ENCODE results near the gene FADS2. TPM values are rescaled to one million over a fixed set of nuclear protein-coding genes. Genes with fewer than 3 reads are reported as not detected.

Gene FADS2
- total and polyA plus RNA-seq, 9 of the 15 experiments (the other 6 are each of a cell fraction or from before 2014, with no cell fraction given) = 2.9 to 42.8 (median 16.2) TPM

- WGBS (ENCODE audit: insufficient coverage, low coverage, missing lambda C conversion rate) = 69% methylated on average over 11 of the region's 14 CpGs
- H3K4me3 ChIP-seq = no peak overlapping the region
- in situ Hi-C loops (cut with MboI) (no loop called here), intact Hi-C loops (cut with micrococcal nuclease) (no loop called here)
- ATAC-seq (no peak), DNase-seq (ENCODE audit: extremely low read depth in 1 of 4, low spot score in 3 of 4) (no peak), FAIRE-seq (no peak)
- H3K4me1 ChIP-seq (replicated peaks in 1 of 2; ENCODE audit: control insufficient read depth in 2 of 2, insufficient read depth in 2 of 2, low read length in 2 of 2) = peaks cover 44 to 77% of the 10 kb centered on the region in 2 experiments
- 0 out of 3 replicates have a peak, but pooled peaks cover 3% of the 10 kb centered on the region for H3K79me2 ChIP-seq (ENCODE audit: control insufficient read depth, insufficient read depth, low read length)
- H3K9me3 ChIP-seq (replicated peaks; ENCODE audit: control insufficient read depth, insufficient read depth, low read depth, low read length) = no peaks in the 10 kb centered on the region
- H3K9me1 ChIP-seq (ENCODE audit: control insufficient read depth, insufficient read depth, low read length) = no peaks in the 10 kb centered on the region
- no peaks in the 10 kb centered on the region for H3K27me3 ChIP-seq (ENCODE audit: control insufficient read depth in 2 of 2, insufficient read depth in 2 of 2, low read length in 2 of 2)
- no peaks in the 10 kb centered on the region for H3K36me3 ChIP-seq (ENCODE audit: control insufficient read depth, insufficient read depth, low read length)
- no TSS peak for BruUV-seq (replicated peaks)
- H3K4me2 ChIP-seq (ENCODE audit: insufficient read depth, low read length) = peak overlapping the region; percentile 69; the same call in 1 of the 2 replicates
- H3K9ac ChIP-seq (ENCODE audit: insufficient read depth in 1 of 2, low read depth in 2 of 2, low read length in 2 of 2) = peak overlapping the region; percentile 65 to 89
- no peak for TF ChIP-seq ZEB2 (IDR thresholded peaks at IDR 0.05)
- TF ChIP-seq RFX7 (CRISPR knock-in tag; IDR thresholded peaks at IDR 0.05) = no peak
- no peak for TF ChIP-seq POLR2AphosphoS2 (IDR thresholded peaks at IDR 0.05; ENCODE audit: low read length)
- TF ChIP-seq, protein P1, sequence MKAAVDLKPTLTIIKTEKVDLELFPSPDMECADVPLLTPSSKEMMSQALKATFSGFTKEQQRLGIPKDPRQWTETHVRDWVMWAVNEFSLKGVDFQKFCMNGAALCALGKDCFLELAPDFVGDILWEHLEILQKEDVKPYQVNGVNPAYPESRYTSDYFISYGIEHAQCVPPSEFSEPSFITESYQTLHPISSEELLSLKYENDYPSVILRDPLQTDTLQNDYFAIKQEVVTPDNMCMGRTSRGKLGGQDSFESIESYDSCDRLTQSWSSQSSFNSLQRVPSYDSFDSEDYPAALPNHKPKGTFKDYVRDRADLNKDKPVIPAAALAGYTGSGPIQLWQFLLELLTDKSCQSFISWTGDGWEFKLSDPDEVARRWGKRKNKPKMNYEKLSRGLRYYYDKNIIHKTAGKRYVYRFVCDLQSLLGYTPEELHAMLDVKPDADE (conservative IDR thresholded peaks at IDR 0.05; ENCODE audit: control insufficient read depth, low read depth, low read length) = 0 out of 2 replicates have a peak, but pooled peaks have one; percentile 28
- TF ChIP-seq ZNF445 (CRISPR knock-in tag; IDR thresholded peaks at IDR 0.05; ENCODE audit: low read depth) = 0 out of 2 replicates have a peak, but pooled peaks have one; percentile 13
- no peak for TF ChIP-seq ZNF764 (CRISPR knock-in tag; IDR thresholded peaks at IDR 0.05; ENCODE audit: low read depth)
- TF ChIP-seq KLF13 (tag; IDR thresholded peaks at IDR 0.05; ENCODE audit: borderline replicate concordance, low read depth) = no peak
- no peak for TF ChIP-seq ZNF134 (CRISPR knock-in tag; conservative IDR thresholded peaks at IDR 0.05)
- peak; percentile 25; the same call in 1 of the 2 replicates for TF ChIP-seq TCF15 (CRISPR knock-in tag; IDR thresholded peaks at IDR 0.05)
- TF ChIP-seq RBM34 (IDR thresholded peaks at IDR 0.05; ENCODE audit: borderline replicate concordance, insufficient read depth, low read length) = no peak
- TF ChIP-seq FOXM1 (IDR thresholded peaks at IDR 0.05; ENCODE audit: low read depth) = no peak
- no peak for TF ChIP-seq FOXM1 (CRISPR knock-in tag; IDR thresholded peaks at IDR 0.05; ENCODE audit: low read depth)
- no peak for TF ChIP-seq KDM4B (IDR thresholded peaks at IDR 0.05; ENCODE audit: borderline replicate concordance in 2 of 2, low read depth in 1 of 2)
- 0 out of 2 replicates have a peak, but pooled peaks have one; percentile 11 for TF ChIP-seq NFIC (IDR thresholded peaks at IDR 0.05)
- no peaks in the 10 kb centered on the region for H4K20me1 ChIP-seq (replicated peaks; ENCODE audit: control insufficient read depth, insufficient read depth, low read length)
- H2AFZ ChIP-seq (ENCODE audit: low read depth, low read length) = no peak overlapping the region
- POLR2A ChIA-PET = interaction anchor here (0.6 to 2.5 kb wide), 7 partner anchors 11 to 359 kb away, joined by 3 to 21 read pairs (median 4); partner anchors contain the start of genes FADS1, FEN1 and TMEM258
- H3K27ac ChIP-seq (ENCODE audit: extremely low read depth, low read depth, low read length) = peak overlapping the region; percentile 85
- CTCF ChIA-PET (ENCODE audit: low intra/inter-chr PET ratio) = no interaction called here
Measured at GRCh38 chr11:61868571-61869428, 40.7 kb downstream of the FADS2 start.
